HepG2 (cell line): ENCODE data around the gene GLYR1. TPM values are rescaled to one million over a fixed set of nuclear protein-coding genes. Genes with fewer than 3 reads are reported as not detected.

ENCODE experiments used
- ERF ChIP-seq: IDR thresholded peaks from 2 replicates; pipeline ENCODE4 v1.6.1; 2018; ENCODE audit warnings: missing biosample characterization, missing genetic modification reagents
- HMGXB3 ChIP-seq: sonication (generic); formaldehyde crosslinking; IDR thresholded peaks from 2 replicates; pipeline ENCODE4 v1.4.0; 2020; ENCODE audit warnings: missing genetic modification reagents, borderline replicate concordance
- IRX3 ChIP-seq: sonication (generic); formaldehyde crosslinking; IDR thresholded peaks from 2 replicates; pipeline ENCODE4 v1.8.1; 2023; ENCODE audit warnings: mild to moderate bottlenecking, low read depth, missing genetic modification reagents, borderline replicate concordance
- KAT8 ChIP-seq: IDR thresholded peaks from 2 replicates; pipeline ENCODE4 v1.6.1; 2016; ENCODE audit warnings: missing genetic modification reagents, missing compliant biosample characterization
- NR2F1 ChIP-seq, 2 experiments: fragments of 450-650 bp in 1 of 2; formaldehyde crosslinking in 1 of 2; IDR thresholded peaks; 2 replicates each; pipeline versions ENCODE4 v1.5.0 to v1.6.1; 2016 to 2020; ENCODE audit warnings: mild to moderate bottlenecking in 1 of 2, missing compliant biosample characterization in 1 of 2, missing genetic modification reagents in 1 of 2, moderate library complexity in 1 of 2
- NR2F2 ChIP-seq: IDR thresholded peaks from 2 replicates; pipeline ENCODE4 v1.6.1; 2012; ENCODE audit warnings: low read depth, inconsistent platforms, borderline replicate concordance
- POLR2A ChIP-seq, 2 experiments: IDR thresholded peaks; 2 replicates each; pipeline ENCODE4 v1.6.1; 2011; ENCODE audit warnings: low read depth in 2 of 2, low read length in 2 of 2, mild to moderate bottlenecking in 1 of 2, moderate library complexity in 1 of 2; ENCODE audit not compliant: insufficient read depth in 1 of 2
- RBM22 ChIP-seq: fragments of 200-400 bp; formaldehyde crosslinking; optimal IDR thresholded peaks from 2 replicates; pipeline ENCODE3; 2017; ENCODE audit warnings: mild to moderate bottlenecking, low read length, moderate library complexity
- ZEB1 ChIP-seq: IDR thresholded peaks from 2 replicates; pipeline ENCODE4 v1.6.1; 2012; ENCODE audit warnings: mild to moderate bottlenecking, low read depth, inconsistent platforms; ENCODE audit not compliant: insufficient replicate concordance
- ZNF34 ChIP-seq: sonication (generic); formaldehyde crosslinking; IDR thresholded peaks from 2 replicates; pipeline ENCODE4 v1.4.0; 2020; ENCODE audit warnings: mild to moderate bottlenecking, missing genetic modification reagents, borderline replicate concordance
- ZNF430 ChIP-seq: sonication (generic); formaldehyde crosslinking; IDR thresholded peaks from 2 replicates; pipeline ENCODE4 v1.9.0; 2021; ENCODE audit warnings: mild to moderate bottlenecking, missing genetic modification reagents
- ZNF598 ChIP-seq: sonication (generic); formaldehyde crosslinking; IDR thresholded peaks from 2 replicates; pipeline ENCODE4 v1.5.1; 2020; ENCODE audit warnings: mild to moderate bottlenecking, missing genetic modification reagents, borderline replicate concordance
- polyA plus RNA-seq, 8 experiments: library from polyadenylated mRNA; depleted of rRNA in 3 of 8; stranded (reverse) in 7 of 8; unstranded in 1 of 8; fragments of >200 nt; fragmentation: Illumina TruSeq in 4 of 8; extraction: Trizol in 4 of 8; gene quantifications; 2 replicates each; pipeline versions ENCODE4 v1.2.1 to v1.2.3, GENCODE V29; 2011 to 2016; ENCODE audit warnings: low read depth in 4 of 8, missing spikeins in 1 of 8, mixed read lengths in 1 of 8; ENCODE audit not compliant: insufficient read depth in 1 of 8
- total RNA-seq, 5 experiments: library from RNA; depleted of rRNA; stranded (reverse); fragments of >200 nt; fragmentation: Illumina TruSeq; extraction: Trizol; gene quantifications; 2 replicates each; pipeline ENCODE4 v1.2.3, GENCODE V29; 2016; ENCODE audit warnings: low read depth in 1 of 5
- TF ChIP-seq, protein P1 (sequence below): sonication (generic); formaldehyde crosslinking; IDR thresholded peaks from 2 replicates; pipeline ENCODE4 v1.5.1; 2020; ENCODE audit warnings: missing genetic modification reagents, mild to moderate bottlenecking, borderline replicate concordance
- TF ChIP-seq, protein P2 (sequence below): sonication (generic); formaldehyde crosslinking; IDR thresholded peaks from 2 replicates; pipeline ENCODE4 v1.4.0; 2020; ENCODE audit warnings: missing genetic modification reagents, borderline replicate concordance
- TF ChIP-seq, protein P3 (sequence below): sonication (generic); formaldehyde crosslinking; IDR thresholded peaks from 2 replicates; pipeline ENCODE4 v1.9.0; 2021; ENCODE audit warnings: mild to moderate bottlenecking, missing genetic modification reagents

Gene GLYR1
- total and polyA plus RNA-seq, 2 of the 13 experiments (the other 11 are each of a cell fraction or from before 2014, with no cell fraction given) = 28.3 to 48.7 TPM

DNA sequence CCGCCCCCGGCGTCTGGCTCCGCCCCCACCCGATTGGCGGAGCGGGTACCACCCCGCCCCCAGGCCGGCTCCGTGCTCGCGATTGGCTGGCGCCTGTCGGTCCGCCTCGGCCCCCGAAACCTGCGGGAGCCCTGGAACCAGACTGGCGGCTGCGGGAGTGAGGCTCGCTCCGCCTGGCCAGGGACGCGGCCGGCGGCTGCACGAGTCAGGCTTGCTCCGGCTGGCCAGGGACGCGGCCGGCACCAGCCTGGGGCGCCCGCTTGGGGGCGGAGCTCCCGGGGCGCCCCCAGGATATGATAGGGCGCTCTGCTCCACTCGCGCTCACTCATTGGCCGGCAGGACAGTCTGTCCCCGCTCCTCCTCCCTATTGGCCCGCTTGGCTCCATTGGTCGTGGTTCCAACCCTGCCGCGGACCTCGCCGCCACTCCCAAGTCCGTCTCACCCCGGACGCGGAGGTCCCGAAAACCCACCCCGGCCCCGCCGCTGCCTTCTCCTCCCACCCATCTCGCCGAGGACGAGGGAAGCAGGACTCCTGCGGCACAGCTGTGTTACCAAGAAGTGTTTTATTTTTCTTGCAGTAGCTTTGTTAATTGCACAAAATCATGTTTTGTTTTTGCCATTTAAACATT, 44.3 kb downstream of the GLYR1 start (continued):
- TF ChIP-seq ZNF34 (CRISPR knock-in tag) (no peak), ERF (CRISPR knock-in tag) (0 out of 2 replicates have a peak, but pooled peaks have one; percentile 64), IRX3 (no peak), POLR2A (IDR thresholded peaks at IDR 0.05; ENCODE audit: insufficient read depth in 1 of 2, low read depth in 2 of 2, low read length in 2 of 2) (peak in 1 of 2 experiments; percentile 42; a peak in 1 of 4 replicates), ZNF598 (CRISPR knock-in tag) (no peak), ZEB1 (no peak), KAT8 (0 out of 2 replicates have a peak, but pooled peaks have one; percentile 49), ZNF430 (CRISPR knock-in tag) (peak; percentile 48; the same call in 1 of the 2 replicates), NR2F2 (no peak), NR2F1 (CRISPR knock-in tag; IDR thresholded peaks at IDR 0.05) (no peak), RBM22 (peak; percentile 62), HMGXB3 (CRISPR knock-in tag) (peak; percentile 22; the same call in 1 of the 2 replicates)
- TF ChIP-seq, protein P1, sequence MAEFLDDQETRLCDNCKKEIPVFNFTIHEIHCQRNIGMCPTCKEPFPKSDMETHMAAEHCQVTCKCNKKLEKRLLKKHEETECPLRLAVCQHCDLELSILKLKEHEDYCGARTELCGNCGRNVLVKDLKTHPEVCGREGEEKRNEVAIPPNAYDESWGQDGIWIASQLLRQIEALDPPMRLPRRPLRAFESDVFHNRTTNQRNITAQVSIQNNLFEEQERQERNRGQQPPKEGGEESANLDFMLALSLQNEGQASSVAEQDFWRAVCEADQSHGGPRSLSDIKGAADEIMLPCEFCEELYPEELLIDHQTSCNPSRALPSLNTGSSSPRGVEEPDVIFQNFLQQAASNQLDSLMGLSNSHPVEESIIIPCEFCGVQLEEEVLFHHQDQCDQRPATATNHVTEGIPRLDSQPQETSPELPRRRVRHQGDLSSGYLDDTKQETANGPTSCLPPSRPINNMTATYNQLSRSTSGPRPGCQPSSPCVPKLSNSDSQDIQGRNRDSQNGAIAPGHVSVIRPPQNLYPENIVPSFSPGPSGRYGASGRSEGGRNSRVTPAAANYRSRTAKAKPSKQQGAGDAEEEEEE (CRISPR knock-in tag) = no peak
- TF ChIP-seq, protein P2, sequence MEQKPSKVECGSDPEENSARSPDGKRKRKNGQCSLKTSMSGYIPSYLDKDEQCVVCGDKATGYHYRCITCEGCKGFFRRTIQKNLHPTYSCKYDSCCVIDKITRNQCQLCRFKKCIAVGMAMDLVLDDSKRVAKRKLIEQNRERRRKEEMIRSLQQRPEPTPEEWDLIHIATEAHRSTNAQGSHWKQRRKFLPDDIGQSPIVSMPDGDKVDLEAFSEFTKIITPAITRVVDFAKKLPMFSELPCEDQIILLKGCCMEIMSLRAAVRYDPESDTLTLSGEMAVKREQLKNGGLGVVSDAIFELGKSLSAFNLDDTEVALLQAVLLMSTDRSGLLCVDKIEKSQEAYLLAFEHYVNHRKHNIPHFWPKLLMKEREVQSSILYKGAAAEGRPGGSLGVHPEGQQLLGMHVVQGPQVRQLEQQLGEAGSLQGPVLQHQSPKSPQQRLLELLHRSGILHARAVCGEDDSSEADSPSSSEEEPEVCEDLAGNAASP = no peak
- TF ChIP-seq, protein P3, sequence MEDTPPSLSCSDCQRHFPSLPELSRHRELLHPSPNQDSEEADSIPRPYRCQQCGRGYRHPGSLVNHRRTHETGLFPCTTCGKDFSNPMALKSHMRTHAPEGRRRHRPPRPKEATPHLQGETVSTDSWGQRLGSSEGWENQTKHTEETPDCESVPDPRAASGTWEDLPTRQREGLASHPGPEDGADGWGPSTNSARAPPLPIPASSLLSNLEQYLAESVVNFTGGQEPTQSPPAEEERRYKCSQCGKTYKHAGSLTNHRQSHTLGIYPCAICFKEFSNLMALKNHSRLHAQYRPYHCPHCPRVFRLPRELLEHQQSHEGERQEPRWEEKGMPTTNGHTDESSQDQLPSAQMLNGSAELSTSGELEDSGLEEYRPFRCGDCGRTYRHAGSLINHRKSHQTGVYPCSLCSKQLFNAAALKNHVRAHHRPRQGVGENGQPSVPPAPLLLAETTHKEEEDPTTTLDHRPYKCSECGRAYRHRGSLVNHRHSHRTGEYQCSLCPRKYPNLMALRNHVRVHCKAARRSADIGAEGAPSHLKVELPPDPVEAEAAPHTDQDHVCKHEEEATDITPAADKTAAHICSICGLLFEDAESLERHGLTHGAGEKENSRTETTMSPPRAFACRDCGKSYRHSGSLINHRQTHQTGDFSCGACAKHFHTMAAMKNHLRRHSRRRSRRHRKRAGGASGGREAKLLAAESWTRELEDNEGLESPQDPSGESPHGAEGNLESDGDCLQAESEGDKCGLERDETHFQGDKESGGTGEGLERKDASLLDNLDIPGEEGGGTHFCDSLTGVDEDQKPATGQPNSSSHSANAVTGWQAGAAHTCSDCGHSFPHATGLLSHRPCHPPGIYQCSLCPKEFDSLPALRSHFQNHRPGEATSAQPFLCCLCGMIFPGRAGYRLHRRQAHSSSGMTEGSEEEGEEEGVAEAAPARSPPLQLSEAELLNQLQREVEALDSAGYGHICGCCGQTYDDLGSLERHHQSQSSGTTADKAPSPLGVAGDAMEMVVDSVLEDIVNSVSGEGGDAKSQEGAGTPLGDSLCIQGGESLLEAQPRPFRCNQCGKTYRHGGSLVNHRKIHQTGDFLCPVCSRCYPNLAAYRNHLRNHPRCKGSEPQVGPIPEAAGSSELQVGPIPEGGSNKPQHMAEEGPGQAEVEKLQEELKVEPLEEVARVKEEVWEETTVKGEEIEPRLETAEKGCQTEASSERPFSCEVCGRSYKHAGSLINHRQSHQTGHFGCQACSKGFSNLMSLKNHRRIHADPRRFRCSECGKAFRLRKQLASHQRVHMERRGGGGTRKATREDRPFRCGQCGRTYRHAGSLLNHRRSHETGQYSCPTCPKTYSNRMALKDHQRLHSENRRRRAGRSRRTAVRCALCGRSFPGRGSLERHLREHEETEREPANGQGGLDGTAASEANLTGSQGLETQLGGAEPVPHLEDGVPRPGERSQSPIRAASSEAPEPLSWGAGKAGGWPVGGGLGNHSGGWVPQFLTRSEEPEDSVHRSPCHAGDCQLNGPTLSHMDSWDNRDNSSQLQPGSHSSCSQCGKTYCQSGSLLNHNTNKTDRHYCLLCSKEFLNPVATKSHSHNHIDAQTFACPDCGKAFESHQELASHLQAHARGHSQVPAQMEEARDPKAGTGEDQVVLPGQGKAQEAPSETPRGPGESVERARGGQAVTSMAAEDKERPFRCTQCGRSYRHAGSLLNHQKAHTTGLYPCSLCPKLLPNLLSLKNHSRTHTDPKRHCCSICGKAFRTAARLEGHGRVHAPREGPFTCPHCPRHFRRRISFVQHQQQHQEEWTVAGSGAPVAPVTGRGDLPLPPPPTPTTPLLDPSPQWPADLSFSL (CRISPR knock-in tag) = no peak
